ACHN (cell line): ENCODE results near the gene SLC29A4.
"Not testable (repeated sequence)": the region's sequence is repeated elsewhere in the genome, so short reads cannot be mapped to it uniquely, and the experiment has no call there.

Source experiments
- DNase-seq: peaks from one replicate; pipeline ENCODE4 v3.0.0-alpha.2; 2015
- in situ Hi-C: cut with HindIII; loops from 2 replicates; pipeline ENCODE4 v1.10.0; 2017; ENCODE audit warnings: low sequenced_read_pairs, low pct_ligation_motif_present, low pct_unique_long_range_greater_than_20kb

Gene SLC29A4, protein sequence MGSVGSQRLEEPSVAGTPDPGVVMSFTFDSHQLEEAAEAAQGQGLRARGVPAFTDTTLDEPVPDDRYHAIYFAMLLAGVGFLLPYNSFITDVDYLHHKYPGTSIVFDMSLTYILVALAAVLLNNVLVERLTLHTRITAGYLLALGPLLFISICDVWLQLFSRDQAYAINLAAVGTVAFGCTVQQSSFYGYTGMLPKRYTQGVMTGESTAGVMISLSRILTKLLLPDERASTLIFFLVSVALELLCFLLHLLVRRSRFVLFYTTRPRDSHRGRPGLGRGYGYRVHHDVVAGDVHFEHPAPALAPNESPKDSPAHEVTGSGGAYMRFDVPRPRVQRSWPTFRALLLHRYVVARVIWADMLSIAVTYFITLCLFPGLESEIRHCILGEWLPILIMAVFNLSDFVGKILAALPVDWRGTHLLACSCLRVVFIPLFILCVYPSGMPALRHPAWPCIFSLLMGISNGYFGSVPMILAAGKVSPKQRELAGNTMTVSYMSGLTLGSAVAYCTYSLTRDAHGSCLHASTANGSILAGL

DNA sequence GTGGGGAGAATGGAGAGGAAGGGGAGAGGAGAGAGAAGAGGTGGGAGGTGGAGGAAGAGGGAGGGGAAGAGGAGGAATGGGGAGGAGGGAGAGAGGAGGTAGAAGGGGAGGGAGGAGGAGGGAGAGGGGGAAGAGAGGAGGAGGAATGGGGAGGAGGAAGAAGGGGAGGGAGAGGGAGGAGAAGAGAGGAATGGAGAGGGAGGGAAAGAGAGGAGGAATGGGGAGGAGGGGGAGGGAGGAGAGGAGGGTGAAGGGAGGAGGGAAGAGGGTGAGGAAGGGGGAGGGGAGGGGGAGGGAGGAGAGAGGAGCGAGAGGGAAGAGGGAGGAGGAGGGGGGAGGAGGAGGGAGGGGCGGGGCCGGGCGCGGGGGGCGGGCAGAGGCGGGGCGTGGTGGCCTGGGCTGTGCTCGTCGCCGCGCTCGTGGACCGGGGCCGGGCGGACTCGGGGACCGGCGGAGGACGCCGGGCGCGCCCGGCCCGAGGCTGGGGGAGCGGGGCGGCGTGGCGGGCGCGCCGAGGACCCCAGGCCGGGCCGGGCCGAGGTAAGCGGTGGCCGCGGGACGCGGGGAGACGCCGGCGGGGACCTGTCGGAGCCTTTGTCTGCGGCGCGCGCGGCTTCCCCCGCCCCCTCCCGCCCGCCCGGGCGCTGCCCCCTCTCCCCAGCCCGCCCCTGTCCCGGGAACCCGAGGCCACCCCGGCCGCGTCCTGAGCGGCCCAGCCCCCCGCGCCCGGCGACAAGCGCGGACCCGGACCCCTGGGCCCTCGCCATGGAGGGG, at the start of gene SLC29A4:
SLC29A4 (plus strand) TSS at position 401 of the 774 bp plus-strand sequence. CDS start 4,874 bp downstream, outside the sequence.
- in situ Hi-C loops = no loop called here
- no peak for DNase-seq

DNA sequence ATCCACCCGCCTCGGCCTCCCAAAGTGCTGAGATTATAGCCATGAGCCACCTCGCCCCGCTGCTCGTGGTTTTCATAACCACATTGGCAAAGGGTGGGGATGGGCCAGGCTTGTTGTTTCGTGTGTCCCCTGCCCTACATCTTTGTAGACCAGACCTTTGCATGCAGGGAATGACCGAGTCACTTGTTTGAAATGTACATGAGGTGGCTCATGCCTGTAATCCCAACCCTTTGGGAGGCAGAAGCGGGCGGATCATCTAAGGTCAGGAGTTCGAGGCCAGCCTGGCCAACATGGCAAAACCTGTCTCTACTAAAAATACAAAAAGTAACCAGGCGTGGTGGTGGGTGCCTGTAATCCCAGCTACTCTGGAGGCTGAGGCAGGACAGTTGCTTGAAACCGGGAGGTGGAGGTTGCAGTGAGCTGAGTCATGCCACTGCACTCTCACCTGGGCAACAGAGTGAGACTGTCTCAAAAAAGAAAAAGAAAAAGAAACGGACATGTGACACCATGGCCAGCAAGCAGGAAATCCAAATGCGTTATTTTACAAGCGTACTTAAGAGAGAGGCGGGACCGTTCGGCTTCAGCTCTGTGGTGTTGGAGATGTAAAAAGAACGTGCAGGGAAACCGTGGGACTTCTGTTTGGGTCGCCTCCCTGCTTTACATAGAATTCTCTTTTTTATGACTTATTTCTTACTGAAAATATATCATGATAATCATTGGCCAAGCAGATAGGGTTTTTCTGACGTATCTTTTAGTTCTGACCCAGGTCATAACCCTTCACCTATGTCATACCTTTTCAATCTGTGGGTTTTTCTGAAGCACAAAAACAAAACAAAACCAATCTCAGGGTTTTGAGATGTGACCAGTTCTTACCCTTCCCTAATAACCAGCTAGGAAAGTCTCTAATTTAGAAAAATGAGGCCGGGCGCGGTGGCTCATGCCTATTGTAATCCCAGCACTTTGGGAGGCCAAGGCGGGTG, 47.6 kb upstream of the SLC29A4 start:
- peak; percentile 16 for DNase-seq
- in situ Hi-C loops = no loop called here

DNA sequence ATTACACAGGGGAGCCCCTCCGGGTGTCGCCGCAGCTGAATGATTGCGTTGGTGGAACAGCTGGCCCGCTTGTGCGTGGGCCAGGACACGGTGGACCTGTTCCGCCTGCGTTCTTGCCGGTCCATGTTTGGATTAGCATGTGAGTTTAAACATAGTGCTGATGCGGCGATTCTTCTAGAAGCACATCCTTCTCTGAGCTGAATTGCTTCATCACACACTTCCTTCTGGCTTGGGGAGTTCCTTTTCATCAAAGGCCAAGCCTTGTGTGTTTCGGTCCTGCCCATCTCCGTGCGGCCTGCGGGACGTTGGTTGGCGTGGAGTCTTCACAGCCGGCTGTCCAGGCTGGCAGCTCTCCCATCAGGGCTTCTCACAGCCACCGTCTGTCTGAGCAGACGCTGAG, 45.5 kb upstream of the SLC29A4 start:
- in situ Hi-C loops = no loop called here
- no peak for DNase-seq

DNA sequence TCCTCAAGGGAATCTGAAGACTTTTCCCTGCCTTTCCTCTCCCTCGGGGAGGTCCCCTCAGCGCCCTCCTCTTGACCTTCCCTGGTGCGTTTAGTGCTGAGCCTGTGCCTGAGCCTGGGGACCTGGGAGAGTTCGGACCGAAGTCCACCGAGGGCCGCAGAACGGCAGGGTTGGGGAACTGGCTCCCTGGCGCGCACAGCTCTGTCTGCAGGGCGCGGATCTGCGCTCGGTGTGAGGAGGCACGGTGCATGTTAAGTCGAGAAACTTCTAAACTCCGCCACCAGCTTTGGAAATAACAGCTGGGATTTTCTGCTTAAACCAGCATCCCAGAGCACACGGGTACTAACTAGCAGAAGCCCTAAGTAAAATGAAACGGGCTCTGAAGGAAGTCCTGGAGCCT, 44.2 kb upstream of the SLC29A4 start:
- in situ Hi-C loops = no loop called here
- DNase-seq = no peak

DNA sequence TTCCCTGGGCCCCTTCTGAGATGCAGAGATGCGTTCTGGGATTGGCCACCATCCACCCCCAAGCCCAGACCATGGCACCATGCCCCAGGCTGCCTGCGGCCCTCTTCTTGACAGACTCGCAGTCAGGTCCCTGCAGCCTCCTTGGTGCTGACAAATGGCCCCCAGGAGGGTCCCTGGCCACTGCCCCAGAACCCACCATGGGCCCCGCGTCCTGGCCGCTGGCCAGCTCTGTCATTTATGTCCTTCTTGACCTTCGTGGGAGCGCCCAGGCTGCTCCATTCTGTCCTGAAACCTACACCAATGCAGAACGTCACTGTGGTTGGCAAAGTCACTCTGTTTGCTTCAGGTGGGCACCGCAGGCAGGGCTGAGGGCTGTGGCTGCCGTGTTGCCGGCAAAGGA, 39.5 kb upstream of the SLC29A4 start:
- in situ Hi-C loops = no loop called here
- DNase-seq = no peak

DNA sequence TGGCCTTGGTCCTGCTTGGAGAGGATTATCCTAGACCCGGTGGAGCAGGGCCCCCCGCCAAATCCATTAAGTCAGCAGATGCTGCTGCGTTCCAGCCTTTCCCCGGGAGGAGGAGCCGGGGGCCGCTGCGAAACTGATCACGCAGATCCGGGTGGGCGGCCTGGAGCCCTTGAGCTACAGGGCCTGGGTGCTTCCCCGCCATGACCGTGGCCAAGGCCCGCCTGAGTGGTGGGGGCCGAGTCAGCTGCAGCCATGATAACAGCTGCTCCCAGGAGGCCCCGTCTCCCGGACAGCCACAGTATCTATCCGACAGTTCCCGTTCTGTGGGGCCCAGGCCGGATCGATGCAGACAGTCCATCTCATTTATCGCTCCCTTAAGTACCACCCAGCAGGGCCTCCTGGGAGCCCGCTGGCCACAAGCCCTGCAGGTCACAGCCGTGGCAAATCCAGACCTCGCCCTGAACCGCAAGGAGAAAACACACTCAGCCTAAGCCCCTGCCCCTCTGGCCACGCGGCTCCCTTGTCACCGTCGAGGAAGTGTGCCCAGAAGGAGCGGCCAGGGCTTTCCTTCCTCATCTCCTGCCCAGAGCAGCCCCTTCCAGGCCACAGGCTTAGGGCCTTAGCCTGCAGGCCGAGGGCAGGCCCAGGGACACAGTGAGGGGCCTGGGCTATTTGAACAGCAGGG, 34.4 kb upstream of the SLC29A4 start:
- in situ Hi-C loops = no loop called here
- DNase-seq = no peak

DNA sequence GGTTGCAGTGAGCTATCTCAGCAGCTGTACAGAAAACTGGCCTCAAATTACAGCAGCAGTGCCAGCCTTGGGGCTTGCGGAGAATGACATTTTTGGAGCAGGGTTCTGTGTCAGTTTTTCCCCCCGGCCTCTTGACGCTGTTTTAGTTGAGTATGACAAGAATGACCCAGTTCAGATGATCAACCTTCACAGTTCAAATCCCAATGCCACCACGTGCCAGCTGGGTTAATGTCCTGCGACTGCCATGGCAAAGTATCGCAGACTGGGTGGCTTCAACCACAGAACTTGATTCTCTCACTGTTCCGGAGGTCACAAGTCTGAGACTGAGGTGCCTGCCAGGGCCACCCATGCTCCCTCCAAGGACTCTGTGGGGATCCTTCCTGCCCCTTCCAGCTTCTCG, 32.0 kb upstream of the SLC29A4 start:
- DNase-seq, in situ Hi-C loops: not testable (repeated sequence)

DNA sequence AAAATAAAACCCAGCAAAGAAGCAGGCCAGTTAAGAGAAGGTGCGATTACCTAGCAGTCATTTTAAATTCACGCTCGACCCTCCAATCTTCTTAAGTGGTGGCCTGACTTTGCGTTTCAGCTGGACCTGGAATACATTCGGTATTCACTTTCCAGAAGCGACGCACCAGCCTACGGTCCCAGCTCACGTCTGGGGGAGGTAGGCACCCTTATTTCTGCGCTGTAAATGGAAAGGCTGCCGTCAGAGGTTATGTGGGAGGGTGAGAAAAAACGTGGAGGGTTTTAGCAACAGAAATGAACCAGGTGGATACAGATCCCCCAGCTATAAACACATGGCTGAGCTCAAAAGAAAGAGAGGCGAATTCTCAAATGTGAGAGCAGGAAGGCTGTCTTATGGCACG, 29.2 kb upstream of the SLC29A4 start:
- in situ Hi-C loops, DNase-seq: not testable (repeated sequence)

DNA sequence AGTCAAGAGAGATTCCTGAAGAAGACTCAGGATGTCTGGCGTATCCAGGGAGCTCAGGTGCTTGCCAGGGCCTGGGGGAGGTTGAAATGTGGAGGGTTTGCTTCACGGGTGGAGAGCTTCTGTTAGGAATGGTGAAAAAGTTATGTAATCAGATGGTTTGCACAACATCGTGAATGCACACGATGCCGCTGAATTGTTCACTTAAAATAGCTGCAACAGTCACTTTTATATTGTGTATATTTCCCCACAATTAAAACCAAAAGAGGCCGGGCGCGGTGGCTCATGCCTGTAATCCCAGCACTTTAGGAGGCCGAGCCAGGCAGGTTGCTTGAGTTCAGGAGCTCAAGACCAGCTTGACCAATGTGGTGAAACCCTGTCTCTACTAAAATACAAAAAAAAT, 28.4 kb upstream of the SLC29A4 start:
- in situ Hi-C loops, DNase-seq: not testable (repeated sequence)

DNA sequence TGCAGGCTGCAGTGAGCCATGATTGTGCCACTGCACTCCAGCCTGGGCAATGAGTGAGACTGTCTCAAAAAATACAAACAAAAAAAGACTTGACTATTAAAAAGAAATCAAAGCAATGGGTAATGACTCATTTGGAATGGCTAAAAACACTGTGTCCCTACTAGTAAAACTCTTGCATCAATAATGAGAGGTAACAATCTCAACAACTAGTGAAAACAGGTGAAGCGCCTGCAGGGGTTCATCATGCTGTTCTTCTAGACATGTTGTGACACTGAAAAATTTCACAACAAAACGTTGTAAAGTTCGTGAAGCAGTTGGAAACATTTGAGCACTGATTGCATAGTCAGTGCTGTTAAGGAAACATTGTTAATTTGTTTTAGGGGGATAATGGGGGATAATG, 26.9 kb upstream of the SLC29A4 start:
- DNase-seq = no peak
- in situ Hi-C loops = no loop called here

DNA sequence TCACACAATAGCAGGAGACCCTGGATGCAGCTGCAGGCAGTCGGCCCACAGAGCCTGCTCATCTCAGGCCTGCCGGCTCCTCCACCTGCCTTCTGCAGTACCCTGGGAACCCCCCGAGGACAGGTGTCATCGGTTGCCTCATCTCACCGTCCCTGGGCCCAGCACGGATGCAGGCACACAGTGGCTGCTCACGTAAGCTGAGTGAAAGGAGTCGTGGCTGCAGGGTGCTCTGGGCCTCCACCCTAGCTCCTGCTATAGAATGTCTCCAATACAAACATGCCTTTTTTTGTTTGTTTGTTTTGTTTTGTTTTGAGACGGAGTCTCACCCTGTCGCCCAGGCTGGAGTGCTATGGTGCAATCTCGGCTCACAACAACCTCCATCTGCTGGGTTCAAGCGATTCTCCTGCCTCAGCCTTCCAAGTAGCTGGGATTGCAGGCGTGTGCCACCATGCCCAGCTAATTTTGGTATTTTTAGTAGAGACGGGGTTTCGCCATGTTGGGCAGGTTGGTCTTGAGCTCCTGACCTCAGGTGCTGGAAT, 22.1 kb upstream of the SLC29A4 start:
- in situ Hi-C loops, DNase-seq: not testable (repeated sequence)

DNA sequence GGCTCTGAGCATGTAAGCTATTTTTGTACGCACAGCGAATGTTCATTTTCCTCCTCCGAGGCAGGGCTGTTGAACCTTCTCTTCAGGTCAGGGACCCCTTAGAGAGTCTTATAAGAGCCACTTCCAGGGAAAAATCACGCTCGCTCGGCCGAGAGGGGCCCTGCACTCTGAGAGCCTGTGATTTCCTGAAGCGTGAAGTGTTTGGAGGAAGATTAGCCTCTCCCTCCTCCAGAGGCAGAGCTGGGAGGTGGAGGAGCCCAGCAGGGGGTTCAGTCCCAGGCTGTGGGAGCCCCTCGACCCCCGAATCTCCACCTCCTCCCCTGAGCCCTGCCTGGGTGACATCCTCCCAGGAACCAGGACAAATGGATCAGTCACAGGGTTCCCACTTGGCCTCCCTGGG, 19.7 kb upstream of the SLC29A4 start:
- in situ Hi-C loops, DNase-seq: not testable (repeated sequence)

DNA sequence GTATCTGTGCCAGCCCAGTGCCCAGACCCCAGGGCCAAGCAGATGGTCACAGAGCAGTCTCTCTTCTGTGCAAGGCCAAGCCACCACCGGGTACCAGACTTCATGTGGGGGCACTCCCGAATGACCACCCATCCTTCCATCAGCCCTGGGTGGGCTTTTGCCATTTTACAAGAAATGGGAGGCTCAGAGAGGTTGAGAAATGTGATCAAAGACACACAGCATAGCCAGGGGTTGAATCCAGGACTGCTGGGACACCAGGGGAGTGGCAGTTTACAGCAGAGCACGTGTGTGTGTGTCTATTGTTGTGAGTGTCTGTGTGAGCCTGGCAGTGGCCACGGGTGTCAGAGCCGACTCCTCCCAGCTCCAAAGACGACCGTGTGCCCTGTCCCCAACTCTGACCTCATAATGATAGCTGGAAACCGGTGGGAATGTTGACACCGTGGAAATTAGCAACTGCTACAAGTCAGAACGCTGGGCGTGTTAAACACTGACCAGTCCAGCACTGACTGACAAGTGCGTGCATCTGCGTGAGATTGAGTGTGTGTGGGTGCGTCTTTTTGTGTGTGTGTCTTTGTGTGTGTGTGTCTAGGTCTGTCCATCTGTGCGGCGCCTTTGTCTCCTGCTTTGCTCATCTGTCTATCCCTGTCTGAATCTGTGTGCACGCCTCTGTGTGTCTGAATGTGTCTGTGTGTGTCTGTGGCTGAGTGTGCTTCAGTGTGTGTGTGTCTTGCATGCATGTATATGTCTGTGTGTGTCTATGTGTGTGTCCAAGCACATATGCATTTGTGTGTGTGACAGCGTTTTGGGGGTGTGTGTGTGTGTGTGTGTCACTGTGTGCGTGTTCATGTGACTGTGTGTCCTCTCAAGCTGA, 17.2 kb upstream of the SLC29A4 start:
- in situ Hi-C loops = no loop called here

DNA sequence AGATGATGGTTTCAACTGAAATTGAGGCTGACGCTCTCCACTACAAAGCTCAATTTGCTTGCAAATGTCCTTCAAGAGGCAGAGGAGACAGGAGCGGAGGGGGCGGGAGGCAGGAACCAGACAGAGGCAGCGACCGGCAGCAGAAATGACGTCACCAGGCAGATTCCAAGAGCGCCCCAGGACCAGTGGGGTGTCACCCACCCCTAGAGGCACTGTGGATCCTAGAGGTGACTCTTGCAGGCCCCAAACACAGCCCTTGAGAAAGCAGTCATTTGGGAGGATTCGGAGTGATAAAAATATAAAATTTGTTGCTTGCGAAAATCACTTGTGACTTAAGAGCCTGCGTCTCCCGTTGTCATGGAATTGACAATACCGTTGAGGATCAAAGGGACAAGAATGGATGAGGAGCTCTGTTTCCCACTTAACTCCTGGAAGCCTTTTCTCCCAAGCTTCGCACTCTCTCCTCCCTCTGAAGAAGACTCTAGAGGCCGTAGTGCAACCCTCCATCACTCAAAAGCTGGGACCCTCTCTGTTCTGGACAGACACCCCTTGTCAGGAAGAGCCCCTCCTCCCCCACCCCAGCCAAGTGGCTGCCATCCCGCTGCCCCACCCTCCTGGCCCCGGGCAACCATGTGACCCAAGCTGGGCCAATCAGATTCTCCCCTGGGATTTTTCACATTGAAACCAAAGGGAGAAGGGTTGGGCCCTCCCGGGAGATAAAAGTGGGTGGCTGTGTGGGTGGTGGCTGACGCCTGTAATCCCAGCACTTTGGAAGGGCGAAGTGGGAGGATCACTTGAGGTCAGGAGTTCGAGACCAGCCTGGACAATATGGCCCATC, 16.3 kb upstream of the SLC29A4 start:
- in situ Hi-C loops = no loop called here
- DNase-seq = no peak

More for the DNA sequence above, 17.2 kb upstream of the SLC29A4 start:
- DNase-seq = no peak

DNA sequence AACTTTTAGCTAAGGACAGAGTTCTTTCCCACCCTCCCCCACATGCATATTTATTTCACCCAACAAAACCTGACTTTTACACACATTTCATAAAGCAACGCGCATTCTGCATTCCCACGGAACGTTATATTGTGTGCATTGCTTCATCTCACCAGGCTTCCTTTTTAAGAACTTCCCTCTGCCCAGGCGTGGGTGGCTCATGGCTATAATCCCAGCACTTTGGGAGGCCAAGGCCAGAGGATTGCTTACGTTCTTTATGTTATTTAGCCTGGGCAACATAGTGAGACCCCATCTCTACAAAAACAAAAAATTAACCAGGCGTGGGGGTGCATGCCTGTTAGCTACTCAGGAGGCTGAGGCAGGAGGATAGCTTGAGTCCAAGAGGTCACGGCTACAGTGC, 14.9 kb upstream of the SLC29A4 start:
- DNase-seq, in situ Hi-C loops: not testable (repeated sequence)
